HG03521 (cell line): ENCODE data around the gene PSMD1.
A peak's percentile ranks its signal among the peaks of the same experiment; 100 is the strongest.

Source experiments
- ATAC-seq: cut with Tn5 transposase; IDR thresholded peaks from one replicate; pipeline ENCODE4 v1.9.1; 2021; ENCODE audit warnings: mild to moderate bottlenecking, moderate library complexity; ENCODE audit not compliant: unreplicated experiment

PSMD1 gene

DNA sequence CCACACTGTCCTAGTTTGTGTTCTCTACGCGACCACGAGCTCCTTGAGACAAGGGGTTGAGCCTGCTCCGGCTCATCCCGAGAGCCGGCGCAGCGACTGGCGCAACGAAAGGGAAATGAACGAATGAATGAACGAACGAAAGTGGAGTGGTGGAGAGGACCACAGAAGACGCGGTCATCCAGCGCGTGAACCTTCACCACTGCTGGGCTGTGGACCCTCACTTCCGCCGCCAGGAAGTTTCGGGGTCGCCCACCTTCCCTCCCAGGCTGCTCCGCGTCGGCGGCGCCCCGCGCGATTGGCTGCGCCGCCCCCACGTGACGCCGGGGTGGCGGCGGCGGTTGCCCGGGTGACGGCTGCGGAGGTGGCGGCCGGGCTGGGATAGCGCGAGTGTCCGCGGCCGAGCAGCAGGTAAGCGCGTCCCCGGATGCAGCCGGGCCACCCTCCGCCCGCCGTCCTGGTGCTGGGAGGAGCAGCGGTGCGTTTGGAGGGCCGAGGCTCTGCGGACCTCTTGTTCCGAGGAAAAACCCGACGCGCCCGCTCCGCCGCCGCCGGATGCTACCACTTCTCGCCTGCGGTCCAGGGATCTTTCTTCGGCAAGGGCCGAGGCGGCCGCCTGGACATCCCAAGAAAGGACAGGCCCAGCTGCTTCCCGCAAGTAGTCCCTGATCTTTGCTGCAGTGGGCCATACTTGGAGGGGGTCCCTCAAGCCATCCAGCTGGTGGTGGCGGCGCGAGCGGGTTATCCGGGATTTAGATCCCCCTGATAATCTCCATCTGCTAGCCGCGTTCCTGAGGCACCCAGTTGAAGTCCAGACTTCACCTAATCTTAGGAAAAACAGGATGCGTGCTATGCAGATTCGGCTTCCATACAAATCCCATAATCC, 141.9 kb downstream of the PSMD1 start, which contains the start of gene ARMC9:
Gene ARMC9, plus strand, starts transcription at position 341 of the 883 bp plus-strand sequence. CDS start 7,608 bp downstream, outside the sequence.
- ATAC-seq, result peak; percentile 92

DNA sequence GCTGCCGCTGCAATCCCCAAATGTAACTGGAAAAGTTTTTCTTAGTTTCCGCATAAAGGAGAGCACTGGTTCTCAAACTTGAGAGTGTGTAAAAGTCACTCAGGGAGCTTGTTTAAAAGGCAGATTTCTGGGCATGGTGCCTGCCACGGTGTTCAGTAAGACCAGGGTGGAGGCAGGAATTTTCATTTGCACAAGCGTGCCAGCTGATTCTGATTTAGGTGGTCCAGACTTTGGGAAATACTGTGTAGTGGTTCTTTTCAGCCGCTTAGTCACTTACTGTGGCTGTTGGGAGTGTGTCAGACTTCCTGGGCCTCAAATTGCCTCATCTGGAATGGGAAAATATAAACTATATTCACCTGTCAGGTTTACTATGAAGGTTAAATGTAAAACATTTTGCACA, 142.6 kb downstream of the PSMD1 start:
- no peak for ATAC-seq

DNA sequence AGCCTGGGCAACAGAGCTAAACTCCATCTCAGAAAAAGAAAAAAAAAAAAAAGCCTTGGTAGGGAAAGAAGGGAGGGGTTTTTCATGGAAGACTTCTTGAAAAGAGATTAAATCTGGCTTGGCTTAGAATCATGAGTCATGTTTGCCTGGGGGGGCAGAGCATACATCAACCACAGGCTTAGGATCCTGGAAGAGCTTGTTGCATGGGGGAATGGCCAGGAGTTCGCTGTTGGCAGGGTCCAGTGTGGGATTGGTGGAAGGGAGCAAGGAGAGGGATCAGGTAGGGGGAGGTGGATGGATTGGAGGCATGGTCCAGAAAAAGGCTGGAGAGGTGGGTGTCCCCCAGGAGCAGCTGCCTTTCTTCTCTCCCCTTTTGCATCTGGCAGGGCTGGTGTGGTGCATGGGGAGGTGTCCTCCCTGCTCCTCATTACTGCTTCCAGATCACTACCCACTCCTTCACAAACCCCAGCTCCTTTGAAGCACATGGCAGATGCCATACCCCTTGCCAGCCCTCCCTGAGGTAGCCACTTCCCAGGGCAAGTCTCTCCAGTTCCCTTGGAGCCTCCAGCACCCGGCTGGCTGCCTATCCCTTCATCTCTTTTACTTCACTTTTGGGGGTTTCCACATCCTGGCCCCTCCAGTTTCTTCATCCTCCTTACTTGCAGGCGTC, 144.3 kb downstream of the PSMD1 start:
- ATAC-seq, result no peak

DNA sequence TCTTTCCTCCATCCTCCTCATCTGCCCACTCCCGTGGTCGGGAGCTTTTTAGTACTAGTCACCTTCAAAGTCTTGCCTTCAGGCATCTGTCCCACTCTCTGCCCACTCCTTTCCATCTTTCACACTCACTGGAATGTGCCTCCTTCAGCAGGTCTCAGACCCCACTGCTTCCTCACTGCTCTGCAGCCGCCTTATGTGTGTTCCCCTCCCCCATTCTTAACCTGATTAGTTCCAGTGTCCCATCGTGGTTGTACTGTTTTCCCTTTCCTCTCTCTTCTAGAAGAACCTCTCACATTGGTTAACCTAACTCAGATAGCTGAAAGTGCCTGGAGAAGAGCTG, 144.8 kb downstream of the PSMD1 start:
- no peak for ATAC-seq

DNA sequence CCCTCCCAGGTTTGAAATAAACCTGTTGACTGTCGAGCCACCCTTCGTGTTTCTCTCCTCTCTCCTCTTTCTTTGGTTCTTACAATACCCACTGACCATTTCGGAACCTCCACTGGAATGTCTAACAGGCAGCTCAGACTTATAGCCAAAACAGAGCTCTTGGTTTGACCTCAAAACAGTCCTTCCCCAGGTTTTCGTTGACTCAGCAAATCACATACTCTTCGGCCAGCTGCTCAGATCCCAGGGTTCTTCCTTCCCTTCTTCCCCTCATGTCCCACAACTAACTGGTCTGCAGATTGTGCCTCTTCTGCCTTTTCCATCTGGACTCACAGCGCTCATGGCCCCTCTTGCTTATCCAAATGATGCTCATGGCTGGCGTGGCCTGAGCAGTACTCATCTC, 146.4 kb downstream of the PSMD1 start:
- no peak for ATAC-seq

DNA sequence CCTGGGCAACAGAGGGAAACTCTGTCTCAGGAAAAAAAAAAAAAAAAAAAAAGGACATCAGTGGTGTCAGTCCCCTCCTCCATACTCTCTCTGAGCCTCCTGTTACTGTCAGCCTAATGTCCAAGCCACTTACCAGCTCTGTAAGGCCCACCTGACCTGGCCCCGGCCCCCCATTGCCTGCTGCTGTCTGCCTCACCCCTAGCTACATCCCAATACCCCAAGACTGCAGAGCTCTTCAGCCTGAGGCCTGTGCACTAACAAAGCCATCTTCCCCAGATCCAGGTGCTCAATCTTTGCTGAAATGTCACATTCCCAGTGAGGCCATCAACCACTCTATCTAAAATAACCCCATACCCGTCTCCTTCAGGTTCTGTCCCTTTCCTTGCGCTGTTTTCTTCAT, 147.5 kb downstream of the PSMD1 start:
- ATAC-seq, result no peak

DNA sequence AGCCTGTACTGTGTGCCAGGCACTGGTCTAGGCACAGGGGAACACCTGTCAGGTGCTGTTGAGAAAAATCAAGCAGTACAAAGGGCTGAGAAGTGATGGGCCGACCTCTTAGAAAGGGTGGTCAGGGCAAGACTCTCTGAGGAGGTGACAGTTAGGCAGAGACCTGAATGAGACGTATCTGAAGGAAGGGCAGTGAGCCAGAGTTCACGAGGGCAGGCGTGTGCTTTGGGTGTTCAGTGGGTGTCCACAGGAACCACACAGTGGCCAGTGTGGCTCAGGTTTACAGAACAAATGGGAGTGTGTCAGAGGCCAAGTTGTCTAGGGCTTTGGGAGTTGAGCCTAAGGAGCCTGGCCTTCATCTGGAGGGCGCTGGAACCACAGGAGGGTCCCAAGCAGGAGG, 147.9 kb downstream of the PSMD1 start:
- ATAC-seq, result no peak

DNA sequence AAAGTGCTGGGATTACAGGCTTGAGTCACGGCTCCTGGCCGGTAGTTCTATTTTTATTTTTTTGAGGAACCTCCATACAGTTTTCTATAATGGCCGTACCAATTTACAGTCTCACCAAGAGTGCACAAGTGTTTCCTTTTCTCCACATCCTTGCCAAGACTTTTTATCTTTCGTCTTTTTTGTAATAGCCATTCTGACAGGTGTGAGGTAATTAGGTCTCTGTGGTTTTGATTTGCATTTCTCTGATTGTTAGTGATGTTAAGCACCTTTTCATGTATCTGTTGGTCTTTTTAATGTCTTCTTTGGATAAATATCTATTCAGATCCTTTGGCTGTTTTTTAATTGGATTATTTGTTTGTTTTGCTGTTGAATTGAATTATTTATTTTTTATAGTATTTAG, 151.1 kb downstream of the PSMD1 start:
- ATAC-seq, result no peak

DNA sequence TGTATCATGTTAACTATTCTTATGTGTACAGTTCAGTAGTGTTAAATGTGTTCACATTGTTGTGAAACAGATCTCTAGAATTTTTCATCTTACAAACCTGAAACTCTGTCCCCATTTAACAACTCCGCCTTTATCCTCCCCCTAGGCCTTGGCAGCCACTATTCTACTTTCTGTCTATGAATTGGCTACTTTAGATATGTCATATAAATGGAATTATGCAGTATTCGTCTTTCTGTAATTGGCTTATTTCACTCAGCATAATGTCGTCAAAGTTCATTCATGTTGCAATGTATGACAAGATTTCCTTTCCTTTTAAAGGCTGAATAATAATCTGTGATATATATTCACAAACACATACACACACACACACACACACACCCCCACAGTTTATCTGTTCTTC, 154.1 kb downstream of the PSMD1 start:
- ATAC-seq, result no peak

DNA sequence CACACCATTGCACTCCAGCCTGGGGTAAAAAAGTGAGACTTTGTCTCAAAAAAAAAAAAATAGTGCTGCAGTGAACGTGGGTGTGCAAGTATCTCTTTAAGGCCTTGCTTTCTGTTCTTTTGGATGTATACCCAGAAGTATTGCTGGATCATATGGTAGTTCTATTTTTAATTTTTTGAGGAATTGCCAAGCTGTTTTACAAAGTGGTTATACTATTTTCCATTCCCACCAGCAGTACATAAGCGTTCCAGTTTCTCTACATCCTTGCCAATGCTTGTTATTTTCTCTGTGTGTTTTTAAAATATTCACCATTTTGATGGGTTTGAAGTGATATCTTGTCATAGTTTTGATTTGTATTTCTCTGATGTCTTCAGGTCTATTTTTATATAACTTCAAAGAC, 154.8 kb downstream of the PSMD1 start:
- no peak for ATAC-seq

DNA sequence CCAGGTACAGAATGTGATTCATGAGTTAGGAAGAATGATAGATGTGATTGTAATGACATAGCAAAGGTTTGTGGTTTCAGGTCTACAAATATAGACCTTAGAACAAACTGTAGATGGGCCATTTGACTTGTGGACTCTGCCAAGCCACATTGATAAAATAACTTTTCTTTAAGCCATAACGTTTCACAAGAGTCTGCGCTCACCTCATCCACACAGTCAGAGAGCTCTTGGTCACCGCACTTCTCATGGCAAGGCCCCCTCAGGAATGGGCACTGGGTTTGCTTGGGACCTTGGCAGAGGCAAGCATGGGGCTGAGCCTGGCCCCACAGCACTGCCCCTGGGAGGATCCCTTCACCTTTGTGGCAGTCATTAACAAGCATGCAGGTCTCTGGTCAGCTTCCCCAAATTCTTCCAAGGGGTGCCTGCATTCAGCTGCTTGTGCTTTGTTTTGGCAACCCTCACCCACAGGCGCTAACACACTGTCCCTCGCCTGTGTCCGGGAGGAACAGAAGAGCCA, 155.7 kb downstream of the PSMD1 start:
- no peak for ATAC-seq

DNA sequence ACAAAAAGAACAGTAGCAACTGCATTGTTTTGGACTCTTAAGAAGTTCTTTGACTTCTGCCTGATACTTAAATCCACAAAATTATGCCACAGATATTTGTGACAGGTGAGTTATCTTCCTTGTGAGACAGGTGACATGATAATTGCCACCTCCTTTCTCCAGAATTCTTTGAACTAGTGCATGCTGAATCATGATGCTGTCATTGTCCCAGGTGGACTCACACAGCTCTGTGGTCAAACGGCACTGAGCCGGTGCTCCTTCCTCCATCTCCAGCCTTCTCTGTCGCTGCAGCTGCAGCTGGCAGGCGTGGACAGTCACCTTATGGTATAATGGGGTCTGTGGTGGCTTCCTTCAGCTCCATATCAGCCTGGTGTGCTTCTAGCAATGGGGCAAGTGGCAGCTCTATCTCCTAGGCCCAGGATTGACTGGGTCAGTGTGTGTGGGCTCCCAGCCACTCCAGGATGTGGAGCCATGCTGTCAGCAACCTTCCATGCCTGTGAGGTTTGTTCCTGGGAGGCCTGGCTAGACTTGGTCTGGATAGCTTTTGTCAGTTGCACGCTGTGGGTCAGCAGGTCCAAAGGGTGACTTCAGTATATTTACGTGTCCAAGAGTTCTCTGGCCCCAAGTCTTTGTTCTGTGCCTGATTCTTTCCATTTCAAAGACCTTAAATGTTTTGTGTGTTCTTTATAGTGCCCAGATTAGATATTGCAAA, 157.4 kb downstream of the PSMD1 start:
- ATAC-seq, result no peak

DNA sequence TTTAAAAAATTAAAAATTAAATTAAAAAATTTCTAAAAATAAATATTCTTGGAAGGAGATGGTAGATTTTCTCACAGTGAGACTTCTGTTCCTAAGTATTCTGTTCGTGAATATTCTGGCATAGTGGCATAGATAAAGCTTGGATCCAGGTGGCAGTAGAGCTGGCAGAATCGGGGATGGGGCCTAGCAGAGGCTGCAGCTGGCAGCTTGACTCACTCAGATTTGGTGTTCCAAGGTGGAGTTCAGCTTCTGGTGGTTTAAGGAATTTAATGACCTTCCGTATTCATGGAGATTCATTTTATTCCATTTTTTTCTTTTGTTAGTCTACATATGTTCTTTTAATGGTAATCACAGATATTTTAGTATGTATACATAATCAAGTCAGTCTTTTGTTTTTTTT, 161.7 kb downstream of the PSMD1 start:
- no peak for ATAC-seq

DNA sequence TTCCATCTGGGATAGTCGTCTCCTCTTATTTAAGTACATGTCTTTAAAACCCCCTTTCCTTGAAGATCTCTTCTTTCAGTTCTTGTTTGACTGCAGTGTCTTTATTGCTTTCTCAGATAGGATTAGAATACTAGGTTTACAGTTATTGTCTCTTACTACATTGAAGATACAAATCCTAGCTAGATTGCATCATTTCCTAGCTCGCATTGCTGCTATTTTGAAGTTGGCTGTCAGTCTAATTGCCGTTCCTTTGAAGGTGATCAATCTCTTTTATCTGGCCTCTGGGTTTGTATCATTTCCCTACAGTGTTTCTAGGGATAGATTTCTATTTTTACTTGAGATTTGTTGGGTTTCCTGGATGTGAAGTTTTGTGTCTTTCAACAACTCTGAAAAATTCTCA, 162.6 kb downstream of the PSMD1 start:
- ATAC-seq, result no peak

DNA sequence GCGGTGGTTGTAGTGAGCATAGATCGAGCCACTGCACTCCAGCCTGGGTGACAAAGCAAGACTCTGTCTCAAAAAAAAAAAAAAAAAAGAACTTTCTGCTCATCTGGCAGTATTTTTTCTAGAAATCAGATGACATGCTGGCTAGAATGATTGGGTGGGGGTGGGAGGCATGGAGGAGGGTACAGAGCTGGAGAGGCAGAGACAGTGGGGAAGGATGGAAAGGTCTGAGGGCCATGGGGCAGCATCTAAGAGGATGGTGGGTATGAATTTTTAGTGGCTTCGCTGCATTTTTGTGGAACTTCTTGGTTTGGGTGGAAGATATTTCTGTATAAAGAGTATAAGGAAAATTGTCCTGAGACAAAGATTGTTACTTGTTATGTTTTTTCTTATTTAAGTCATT, 165.1 kb downstream of the PSMD1 start:
- ATAC-seq, result no peak
